Ecto neural progenitor cell (in vitro differentiated cells): Measurements from ENCODE around the gene EHF.

ENCODE experiments used
- DNase-seq: peaks from one replicate; pipeline ENCODE4 v3.0.0-alpha.2; 2018; ENCODE audit warnings: low spot score

The EHF gene

DNA sequence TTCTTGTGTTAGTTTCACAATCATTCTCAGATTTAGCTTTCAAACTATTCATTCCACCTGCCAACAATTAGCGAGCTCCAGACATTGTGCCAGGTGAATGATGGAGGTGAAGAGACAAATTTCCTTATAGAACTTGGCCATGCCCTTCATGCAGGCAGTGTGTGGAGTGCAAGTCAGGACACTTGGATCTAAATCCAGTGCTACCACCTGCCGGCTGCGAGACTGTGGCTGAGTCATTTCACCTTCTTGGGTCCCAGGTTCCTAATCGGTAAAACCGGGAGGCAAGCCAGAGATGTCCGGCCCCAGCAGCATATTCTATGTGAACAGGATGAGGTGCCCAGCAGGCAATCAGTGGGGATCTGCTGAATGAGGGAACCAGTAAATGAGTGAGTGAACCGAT, 18.6 kb upstream of the EHF start:
- DNase-seq = no peak

DNA sequence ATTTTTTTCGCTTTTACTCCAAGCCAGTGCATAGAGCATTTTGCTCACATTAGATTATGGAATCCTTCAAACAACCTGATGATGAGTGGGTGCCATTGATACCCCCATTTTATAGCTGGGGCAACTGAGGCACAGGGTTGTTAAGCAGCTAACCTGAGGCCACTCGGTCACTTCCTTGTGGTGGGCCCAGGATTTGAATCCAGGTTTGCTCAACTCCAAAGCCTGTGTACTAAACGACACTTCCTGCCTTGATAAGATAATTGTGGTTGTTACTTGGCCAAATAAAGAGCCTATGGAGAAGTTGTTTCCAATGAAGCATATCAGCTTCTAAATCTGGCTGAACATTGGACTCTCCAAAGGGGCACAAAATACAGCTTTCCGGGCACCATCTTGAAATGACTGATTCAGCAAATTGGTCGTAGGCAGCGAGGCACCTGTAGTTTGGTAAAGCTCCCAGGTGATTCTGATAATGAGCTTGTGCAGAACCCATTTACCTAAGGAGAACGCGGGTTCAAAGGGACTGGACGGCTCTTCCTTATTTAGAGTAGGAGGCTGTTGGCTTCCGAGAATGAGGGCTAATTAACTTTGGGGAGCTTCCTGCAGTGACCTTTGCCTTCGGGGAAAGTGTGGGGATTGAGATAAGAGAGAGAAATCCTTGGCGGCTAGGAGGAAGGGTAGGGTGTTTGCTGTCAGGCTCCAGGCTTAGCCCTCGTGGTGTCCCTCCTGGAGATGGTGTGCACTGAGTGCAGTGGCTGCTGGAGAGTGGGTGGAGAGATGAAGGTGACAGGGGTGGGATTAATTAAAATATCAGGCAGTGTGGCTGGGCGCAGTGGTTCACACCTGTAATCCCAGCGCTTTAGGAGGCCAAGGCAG, 17.5 kb upstream of the EHF start:
- no peak for DNase-seq

DNA sequence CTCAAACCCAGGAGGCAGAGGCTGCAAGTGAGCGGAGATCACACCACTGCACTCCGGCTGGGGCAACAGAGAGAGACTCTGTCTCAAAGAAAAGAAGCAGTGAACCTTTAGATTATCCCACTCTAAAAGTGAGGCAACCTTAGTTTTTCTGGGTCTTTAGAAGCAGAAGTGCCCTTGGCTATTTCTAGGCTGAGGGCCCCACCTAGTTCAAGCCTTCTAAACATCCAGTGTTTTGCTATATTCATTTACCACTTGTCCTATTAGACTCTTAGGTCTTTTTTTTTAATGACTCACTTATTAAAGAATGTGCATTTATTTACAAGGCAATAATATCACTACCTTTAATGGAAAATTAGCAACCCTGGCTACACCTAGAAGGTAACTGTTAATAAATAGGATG, 16.7 kb upstream of the EHF start:
- no peak for DNase-seq

DNA sequence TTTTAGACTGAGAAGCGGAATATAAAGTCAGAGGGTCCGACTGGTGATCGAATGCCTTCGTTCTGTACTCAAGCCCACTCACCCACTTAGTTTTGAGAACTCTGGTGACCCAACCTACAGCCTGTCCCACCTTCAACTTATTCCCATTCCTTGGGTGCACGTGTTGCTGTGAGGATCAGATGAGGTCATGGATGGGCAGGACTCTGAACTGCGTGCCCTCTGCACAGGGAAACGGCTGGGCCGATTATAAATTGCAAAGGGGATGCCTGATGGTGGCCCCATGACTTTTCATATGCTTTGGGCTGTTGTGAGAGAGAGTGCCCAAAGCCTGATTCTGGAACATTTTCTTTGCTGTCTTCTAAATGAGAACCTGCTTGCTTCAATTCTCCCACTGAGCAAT, 16.0 kb upstream of the EHF start:
- DNase-seq = no peak

DNA sequence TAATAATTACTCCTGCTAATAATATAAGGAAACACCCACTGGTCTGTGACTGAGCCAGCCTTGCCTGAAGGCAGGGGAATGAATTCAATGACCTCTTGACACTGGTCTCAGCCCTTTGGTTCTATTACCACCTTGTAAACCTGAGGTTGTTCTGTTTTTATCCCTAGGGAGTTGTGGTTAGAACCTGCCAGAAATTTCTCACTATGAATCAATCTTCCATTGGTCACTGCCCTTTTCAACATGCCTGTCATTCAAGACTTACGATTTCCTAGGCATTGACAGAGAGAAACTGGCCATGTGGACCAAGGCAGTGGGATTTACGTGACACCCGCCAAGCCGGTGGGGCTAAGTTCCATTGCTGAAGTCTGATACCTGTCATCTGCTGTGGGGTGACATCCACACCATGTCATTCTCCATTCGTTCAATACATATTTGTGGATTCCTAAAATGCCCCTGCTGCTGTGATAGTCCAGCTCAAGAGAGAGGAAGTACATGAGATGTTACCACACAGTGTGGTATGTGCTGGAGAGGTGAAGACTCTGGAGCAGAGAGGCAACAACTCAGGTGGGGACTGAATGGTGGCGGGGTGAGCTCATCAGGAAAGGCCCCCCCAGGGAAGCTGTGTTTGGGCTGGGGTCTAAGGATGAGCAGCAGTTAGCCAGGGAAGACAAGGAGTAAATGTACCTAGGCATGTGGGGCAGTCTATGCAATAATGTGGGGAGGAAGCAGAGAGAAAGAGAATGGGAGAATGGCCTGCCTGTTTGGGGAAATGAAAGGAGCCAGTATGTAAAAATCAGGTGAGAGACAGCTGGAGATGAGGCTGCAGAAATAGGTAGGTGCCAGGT, 15.2 kb upstream of the EHF start:
- DNase-seq = no peak

DNA sequence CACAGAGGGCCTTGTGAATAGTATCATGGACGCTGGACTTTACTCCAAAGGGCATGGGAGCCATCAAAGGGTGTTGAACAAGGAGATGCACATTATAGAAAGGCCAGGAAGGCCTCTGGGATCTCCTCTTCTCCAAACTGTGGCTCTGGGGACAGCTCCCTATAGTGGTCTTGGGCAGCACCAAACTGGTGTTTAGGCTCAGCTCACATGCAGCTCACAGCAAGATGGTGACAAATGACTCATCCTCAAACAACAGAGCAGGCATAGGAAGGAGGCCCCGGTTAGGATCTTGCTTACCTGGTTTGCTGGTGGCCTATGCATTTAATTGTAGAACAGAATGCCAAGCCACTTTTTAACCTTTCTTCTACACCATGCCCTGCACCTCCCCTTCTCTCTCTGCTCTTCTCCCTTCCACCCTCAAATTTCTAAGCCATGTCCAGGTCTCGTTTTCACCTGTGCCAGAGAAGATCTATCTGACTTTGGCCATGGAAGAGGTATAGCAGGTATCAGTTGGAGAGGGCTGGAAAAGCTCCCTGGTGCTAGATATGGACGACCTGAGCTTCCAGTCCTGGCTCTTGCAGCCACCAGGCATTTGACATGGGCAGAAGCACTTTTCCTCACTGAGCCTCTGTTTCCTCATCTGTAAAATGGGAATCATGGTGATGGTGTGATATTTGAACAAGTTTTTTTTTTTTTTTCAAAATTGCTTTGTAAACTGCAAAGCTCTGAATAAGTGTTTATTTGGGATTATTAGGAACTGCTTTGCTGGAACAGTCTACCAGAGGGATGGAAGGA, 14.4 kb upstream of the EHF start:
- DNase-seq = no peak

DNA sequence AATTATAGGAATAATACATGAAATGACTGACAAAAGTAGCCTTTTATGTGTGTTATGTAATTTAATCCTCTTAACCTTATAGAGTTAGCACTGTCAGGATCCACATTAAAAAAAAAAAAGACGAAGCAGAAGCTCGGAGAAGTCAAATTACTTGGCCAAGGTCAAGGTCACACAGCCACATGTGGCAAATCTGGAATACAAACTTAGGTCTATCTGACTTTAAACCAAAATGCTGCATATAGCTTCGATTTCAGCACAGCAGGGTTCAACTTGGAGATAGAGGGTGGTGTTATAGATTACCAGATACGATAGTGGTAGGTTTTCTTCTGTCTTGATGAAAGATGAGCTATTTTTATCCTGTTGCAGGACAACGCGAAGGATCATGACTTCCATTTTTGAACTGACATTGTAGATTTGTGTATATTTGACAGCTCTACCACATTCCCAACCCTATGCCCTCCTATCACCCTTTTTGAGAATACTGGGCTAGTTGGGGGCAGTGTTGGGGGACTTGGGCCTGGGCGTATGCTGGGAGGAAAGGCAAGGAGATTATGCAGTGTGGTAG, 11.6 kb upstream of the EHF start:
- no peak for DNase-seq

DNA sequence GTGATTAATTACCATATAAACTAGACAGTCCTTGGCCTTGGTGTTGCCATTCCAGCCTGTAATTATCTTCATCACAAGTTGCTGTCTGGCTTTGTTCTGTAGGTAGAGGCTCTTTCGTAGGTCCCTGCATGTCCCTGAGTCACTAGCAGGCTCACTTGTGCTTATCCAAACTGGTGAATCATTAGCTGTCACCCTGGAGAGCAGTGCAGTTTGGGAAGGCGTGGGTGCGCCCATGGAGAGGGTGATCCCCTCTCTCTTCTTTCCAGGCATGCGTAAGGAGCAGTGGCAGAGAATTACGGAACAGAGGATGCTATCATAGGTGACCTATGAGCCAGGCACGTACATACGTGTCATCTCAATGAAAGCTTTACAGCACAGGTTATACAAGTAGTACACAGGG, 11.0 kb upstream of the EHF start:
- no peak for DNase-seq

DNA sequence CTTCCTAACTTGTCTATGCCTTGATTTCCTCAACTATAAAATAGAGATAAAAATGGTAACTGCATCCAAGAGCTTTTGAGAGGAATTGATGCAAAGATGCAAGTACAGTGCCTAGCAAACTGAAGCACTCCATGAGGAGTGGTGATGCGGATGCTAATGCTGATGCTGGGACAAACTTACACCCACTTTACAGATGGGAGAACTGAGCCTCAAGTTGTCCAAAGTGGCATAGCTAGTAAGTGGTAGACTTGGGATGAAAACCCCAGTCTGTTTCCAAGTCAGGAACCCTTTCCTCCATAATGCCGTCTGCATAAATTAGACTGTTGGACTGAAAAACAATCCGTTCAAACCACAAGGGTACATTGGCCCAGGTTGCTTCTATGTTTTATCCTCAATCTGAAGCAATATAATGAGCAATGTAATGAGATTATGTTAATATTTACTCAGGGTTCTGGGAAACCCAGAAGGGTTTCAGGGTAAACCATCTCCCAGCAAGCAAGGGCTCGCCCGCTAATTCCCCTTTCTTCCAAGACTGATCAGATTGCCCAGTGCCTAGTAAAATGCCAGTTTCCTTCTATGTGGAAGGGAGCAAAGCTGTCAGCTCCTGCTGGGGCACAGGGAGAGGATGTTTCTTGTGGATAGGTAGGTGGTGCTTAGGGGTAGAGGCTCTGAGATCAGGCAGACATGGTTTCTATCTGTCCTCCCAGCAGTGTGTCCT, 10.4 kb upstream of the EHF start:
- no peak for DNase-seq

DNA sequence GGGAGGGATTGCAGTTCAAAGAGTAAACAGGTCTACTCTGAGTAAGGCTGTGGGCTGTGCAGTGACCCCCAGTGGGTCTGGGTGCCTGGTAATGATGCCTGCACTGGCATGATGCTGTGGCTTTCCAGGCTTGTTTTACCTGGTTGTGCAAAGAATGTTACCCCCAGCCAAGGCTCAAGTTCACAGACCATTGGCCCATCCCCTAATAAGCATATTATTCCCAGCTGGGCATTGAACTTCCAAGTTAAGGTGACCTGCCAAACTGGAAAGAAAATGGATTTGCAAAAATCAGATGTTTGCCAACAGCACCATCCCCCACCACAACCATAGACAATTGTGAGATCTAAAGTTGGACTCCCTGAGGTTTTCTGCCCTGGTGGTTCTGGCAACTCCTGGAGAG, 7.9 kb upstream of the EHF start:
- no peak for DNase-seq

DNA sequence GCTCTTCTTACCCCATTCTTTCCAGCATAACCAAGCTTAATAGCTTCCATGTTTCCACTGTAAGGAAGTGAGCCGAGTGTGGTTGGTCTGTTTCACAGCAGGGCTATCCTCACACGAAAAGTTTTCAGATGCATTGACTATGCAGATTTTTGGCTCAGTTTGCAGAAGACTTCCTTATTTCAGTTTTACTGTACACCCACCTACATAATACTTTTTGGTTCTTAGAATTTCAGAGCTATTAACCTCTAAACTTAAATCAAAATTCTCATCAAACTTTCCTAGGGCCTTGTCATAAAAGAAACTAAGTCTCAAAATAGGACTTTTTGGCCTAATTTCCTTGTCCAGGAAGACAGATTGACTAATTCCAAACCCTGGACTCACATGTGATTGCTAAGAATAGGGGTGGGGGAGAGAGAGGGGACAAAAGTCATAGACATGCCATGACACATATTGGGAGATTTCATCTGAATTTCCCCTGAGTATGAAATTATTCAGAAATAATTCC, 7.3 kb upstream of the EHF start:
- no peak for DNase-seq

DNA sequence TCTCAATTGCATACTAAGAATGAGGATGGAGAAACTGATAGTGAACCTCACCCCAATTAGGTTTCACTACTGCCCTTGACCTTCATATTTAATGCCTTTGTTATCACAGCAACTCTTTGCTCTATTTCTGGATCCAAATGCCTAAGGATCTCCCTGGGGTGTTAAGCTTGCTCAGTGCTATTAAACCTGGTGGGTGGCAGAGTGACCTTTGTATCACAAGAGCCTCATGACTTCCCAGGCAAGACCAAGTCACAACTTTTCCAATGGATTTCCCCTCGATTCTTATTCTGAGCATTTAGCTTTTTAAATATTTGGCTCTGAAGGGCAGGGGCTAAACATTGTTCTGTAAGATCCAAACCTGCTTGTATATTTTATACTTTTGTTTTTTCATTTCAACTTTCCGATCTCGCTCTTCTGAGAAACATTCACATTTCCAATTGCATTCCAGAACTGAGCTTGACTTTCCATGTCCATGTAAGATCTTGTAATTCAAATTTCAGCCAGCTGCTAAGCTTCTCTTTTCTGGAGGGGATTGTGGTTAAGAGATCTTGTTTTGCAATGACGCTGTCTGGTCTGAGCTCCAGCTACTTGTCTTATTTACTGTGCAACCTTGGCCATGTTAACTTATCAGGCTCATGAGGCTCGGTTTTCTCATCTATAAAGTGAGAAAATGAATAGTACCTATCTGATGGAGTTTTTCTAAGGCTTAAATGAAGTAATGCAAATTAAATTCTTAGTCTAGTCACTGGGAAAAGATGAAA, 6.4 kb upstream of the EHF start:
- DNase-seq = no peak

DNA sequence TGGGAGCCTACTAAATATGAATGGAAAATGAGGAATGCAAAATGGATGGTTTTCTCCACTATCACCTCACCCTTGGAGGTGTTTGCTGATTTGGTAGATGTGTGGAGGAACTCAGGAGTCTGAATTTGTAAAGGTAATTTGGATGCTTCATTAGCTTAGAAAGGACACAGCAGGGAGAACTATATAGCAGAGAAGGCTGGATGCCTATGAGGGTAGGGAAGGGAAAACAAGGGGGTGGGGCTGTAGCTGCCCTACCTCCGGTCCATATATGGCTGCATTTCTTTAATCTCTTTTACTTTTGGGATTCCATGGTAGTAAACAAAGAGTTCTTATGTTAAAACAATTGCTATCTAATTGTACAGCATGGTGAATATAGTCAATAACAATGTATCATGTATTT, 4.8 kb upstream of the EHF start:
- no peak for DNase-seq

DNA sequence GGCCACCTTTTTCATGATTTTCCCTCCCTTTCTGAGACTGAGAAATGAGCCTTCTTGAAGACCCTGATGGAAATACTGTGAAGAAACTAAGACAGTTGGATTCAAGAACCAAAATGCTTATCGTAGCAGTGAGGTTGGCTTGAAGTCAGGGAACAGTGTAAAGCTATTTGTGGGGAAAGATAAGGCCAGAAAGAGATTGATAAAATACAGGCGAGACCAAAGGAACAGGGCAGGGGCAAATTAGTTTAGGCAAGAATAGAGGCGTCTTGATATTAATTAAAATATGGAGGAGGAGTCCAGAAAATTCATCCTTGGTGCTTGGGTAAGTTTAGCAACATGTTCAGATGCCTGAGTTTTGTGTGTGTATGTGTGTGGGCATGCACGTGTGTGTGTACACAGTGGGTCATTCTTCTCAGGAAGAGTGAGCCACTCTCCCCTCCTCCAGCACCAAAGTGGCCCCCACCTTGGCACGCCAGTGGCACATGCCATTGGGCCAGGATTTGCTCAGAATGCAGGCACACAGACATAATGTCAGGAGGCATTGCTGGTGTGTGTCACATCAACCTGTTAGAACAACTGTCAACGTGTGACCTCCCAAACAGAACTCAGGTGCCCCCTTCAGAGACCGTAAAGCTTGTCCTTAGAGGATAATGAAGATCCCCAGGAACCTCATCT, 3.9 kb upstream of the EHF start:
- no peak for DNase-seq

DNA sequence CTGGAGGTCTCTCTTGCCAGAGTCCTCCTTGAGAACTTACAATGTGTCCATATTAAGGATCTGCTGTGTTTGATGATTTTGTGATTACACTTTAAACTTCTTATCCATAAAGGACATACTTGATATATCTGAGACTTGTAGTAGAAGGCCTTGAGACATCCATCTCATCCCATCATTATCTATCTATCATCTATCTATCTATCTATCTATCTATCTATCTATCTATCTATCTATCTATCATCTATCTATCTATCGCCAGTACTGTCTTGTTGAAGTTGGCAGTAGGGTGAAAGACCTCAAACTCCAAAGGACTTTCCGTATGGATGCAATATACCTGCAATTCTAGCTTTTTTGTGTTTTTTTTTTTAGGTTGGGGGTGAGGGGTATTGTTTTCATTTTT, 2.5 kb upstream of the EHF start:
- DNase-seq = no peak

DNA sequence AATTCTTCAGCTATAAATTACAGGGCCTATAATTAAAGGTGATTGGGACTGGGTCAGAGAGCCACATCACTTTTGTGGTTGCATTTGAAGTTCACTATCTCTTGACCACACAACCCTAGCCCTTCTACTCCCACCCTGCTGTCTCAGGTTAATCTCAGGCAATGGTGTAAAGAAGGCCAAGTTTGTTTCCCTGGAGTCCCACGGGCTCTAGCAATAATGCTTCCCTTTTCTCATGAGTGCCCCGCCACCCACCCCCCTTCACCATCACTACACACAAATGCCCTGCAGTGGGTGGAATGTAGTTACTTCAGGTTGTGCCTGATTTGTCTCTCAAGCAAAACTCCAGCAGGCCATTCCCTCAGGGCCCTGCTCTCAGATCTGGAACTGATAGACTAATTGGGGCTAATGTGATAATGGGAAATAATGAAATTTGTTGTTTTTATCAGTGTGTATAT, 1.8 kb upstream of the EHF start:
- DNase-seq = no peak

DNA sequence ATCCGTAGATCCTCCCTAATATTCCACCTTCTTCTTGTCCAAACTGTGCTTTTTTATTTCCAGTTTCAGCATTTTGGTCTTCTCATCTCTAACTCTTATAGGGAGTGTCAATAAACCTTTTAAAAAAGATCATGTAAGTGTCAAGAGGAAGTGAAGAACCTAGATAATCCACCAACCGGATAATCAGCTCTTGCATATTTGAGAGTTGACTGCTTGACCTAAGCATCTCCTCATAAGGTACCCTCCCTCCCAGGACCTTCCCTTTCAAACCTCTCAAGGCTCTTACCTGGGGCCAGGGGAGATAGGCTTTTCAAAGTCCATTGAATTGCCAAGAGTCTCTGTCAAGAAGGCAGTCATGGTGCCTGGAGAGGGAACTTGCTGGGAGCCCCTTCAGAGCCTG, 691 bp upstream of the EHF start:
- no peak for DNase-seq

DNA sequence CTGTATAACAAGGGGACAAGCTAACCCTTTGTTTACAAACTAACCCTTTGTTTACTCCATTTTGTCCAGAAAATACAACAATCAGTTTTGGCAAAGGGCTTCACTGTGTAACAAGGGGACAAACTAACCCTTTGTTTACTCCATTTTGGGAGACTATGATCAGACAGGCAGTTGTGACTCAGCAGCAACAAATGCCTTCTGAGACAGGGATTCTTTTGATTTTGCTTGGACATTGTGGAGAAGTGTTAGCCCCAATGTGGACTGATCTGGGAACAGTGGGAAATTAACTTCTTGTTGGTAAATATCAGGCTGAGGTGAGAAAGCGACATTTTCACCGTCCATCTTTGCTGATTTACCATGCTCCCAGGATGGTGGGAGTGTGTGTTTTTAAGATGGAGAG, 983 bp downstream of the EHF start:
- DNase-seq = no peak

DNA sequence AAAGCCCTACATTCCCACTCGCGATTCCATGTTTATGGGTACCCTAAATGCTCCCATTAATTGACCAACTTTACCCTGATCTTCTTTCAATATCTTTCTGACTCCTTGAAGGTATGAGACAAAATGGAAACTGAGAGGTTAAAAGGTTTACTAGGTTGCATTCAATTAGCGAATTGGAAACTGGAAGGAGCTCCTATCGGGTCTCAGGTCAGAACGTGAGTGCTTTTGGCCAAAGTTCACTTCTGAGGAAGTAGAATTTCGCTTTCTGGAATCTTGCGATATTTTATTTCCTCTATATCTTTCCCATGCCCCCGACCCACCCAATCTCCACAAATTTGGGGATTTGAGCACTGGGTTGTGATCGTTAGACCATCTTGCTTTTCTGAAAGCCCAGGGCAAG, 2.6 kb downstream of the EHF start:
- DNase-seq = no peak

DNA sequence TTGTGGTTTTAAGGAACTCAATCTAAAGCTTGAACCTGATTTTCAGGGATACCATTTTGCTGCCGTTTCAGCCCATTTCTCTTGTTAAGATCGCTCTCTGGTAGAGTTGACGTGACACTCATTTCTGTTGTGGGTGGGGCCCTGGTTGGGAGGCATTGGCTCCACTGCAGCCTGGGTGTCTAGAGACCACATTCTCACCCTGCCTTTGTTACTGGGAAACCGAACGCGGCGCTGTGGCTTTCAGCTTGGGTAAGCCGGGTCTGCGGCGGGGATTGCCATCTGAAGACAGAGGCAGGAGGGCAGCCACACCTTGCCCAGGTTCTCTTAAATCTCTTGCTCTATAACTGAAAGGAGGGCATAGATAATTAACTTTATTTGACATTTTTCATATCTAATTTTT, 3.2 kb downstream of the EHF start:
- DNase-seq = no peak
